Smooth muscle cell of the umbilical artery (primary cell): ENCODE data around the gene CDK11A. TPM values are rescaled to one million over a fixed set of nuclear protein-coding genes. Genes with fewer than 3 reads are reported as not detected.

Experiments used
- total RNA-seq: library from RNA; depleted of rRNA; stranded (reverse); fragments of >200 nt; gene quantifications from 2 replicates; pipeline ENCODE4 v1.2.3, GENCODE V29; 2014

Gene CDK11A
- 8.6 and 23.8 TPM in 2 replicates for total RNA-seq

GRCh38 chr1:1724035-1724864 is at the start of gene CDK11A:
CDK11A (minus strand) TSS chr1:1724357; CDS start chr1:1722818, 1,539 bp downstream.

GRCh38 chr1:1692714-1693647 is 31.2 kb downstream of the CDK11A start, which contains the start of gene SLC35E2B:
SLC35E2B (minus strand) TSS chr1:1692795; CDS start chr1:1676699, 16,096 bp downstream.

GRCh38 chr1:1658583-1659549 is 65.3 kb downstream of the CDK11A start, which contains the start of gene CDK11B:
CDK11B (minus strand) TSS chr1:1659004; CDS start chr1:1657485, 1,519 bp downstream.

Other genes with a start within 250 kb of the CDK11A start
- gene ATAD3A, start 212.2 kb downstream of the CDK11A start, total RNA-seq: 24.1 and 49.1 TPM in 2 replicates
- gene TMEM240, start 183.7 kb downstream of the CDK11A start, total RNA-seq: 2.4 and 2.9 TPM in 2 replicates
- gene SSU72, start 149.5 kb downstream of the CDK11A start, total RNA-seq: 66.5 and 81.4 TPM in 2 replicates
- 2.1 and 2.6 TPM in 2 replicates for gene FNDC10, start 124.2 kb downstream of the CDK11A start, total RNA-seq
- gene MIB2, start 108.9 kb downstream of the CDK11A start, total RNA-seq: 100 and 129 TPM in 2 replicates
- gene MMP23B, start 92.2 kb downstream of the CDK11A start, total RNA-seq: 17.6 and 23.2 TPM in 2 replicates
- gene CDK11B, start 65.4 kb downstream of the CDK11A start, total RNA-seq: 5.0 and 9.6 TPM in 2 replicates
- 36.2 and 42.6 TPM in 2 replicates for gene SLC35E2B, start 31.6 kb downstream of the CDK11A start, total RNA-seq
- 27.3 and 40.7 TPM in 2 replicates for gene NADK, start 54.1 kb upstream of the CDK11A start, total RNA-seq
- 104 and 185 TPM in 2 replicates for gene GNB1, start 166.7 kb upstream of the CDK11A start, total RNA-seq
- gene CALML6, start 190.9 kb upstream of the CDK11A start, total RNA-seq: 0.59 and 0.88 TPM in 2 replicates
- gene TMEM52, start 194.9 kb upstream of the CDK11A start, total RNA-seq: 0.32 TPM in 1 of 2 replicates, not detected in the other